Activated CD8-positive, alpha-beta memory T cell treated with anti-CD3 and anti-CD28 coated beads for 1 hour (primary cell): ENCODE data around the gene ZNF532.
"Not testable (repeated sequence)": the region's sequence is repeated elsewhere in the genome, so short reads cannot be mapped to it uniquely, and the experiment has no call there.

ENCODE experiments used
- DNase-seq, 2 donors: peaks; one replicate each; pipeline ENCODE4 v3.0.0-alpha.2; 2020; ENCODE audit warnings: low read depth in 1 of 2; ENCODE audit errors: extremely low read depth in 1 of 2

ZNF532 gene

GRCh38 chr18:58898010-58898799 is 33.5 kb downstream of the ZNF532 start:
- DNase-seq: no peak

- no peak for DNase-seq
These were observed 35.5 kb downstream of the ZNF532 start for GRCh38 chr18:58900015-58900649.

DNA sequence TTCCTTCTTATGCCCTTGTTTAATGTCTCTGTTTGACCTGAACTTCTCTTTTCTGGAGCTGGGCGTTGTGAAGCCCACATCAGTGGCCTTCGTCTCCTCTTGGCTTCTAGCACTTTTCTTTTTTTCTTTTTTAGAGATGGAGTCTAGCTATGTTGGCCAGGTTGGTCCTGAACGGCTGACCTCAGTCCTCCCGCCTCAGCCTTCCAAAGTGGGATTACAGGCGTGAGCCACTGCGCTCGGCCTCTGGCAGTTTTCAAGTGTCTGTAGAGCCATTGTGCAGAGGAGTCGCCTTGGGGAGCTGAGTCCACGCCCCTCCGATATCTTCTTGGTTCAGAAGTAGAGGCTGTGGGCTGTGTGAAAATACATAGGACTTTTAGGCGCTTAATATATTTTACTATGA is 36.5 kb downstream of the ZNF532 start:
- no peak for DNase-seq

DNA sequence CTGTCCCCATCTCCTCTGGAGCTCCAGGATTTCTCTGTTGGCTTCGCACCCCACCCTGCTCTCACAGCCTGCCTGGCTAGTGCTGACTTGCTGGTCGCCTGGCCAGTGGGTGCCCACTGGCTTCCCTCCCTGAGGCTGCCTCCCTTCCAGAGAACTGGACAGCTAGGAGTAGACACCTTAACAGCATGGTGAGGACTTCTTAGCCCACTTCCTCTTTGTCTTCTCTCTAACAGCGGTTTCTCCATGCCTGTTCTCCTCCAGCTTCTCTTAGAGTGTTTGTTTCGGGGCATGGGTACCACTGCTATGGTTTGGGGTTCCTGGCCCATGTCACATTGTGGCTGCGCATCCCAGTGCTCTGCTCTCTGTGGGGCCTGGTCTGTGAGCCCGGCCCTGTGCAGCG is 37.1 kb downstream of the ZNF532 start:
- no peak for DNase-seq

DNA sequence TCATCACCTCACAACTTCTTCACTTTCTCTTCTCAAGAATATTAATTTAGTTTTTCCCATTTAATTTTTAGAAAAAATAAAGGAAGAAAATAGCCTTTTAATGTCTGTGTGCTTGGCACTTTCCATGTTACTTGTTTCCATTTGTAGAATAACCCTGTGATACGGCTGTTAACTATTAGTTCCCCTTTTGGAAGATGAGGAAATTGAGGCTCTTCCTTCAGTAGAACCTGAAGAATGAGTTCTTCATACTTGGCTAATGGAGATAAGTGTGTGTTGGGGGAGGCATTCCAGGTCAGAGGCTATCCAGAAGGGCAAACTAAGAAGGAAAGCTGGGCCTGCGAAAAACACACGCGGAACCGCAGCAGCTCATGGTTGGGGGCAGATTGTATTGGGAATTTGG is 38.3 kb downstream of the ZNF532 start:
- DNase-seq: no peak

GRCh38 chr18:58903533-58903932 is 38.9 kb downstream of the ZNF532 start:
- no peak for DNase-seq

DNA sequence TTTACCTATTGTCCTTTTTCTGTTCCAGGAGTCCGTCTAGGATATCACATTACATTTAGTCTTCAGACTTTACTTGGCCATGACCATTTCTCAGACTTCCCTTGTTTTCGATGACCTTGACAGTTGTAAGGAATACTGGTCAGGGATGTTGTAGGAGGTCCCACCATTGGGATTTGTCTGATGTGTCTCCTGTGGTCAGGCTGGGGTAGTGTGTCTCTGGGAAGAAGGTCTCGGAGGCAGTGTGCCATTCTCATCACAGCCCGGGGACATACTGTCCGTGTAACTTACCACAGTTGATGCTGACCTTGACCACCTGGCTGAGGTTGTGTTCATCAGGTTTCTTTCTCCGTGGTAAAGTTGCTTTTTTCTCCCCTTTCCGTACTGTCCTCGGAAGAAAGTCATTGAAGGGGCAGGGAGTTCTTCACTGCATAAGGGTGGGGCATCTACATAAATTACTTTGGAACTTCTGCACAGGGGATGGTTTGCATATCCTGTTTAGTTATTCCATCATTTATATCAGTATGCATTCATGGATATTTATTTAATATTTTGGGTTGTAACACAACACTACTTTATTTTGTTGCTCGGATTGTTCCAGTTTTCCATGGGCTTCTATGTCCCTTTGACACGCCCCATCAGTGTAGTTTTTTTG is 41.2 kb downstream of the ZNF532 start:
- DNase-seq: no peak

GRCh38 chr18:58908006-58908405 is 43.3 kb downstream of the ZNF532 start:
- DNase-seq: no peak

- DNase-seq: no peak
These were observed 44.8 kb downstream of the ZNF532 start for GRCh38 chr18:58909521-58909920.

DNA sequence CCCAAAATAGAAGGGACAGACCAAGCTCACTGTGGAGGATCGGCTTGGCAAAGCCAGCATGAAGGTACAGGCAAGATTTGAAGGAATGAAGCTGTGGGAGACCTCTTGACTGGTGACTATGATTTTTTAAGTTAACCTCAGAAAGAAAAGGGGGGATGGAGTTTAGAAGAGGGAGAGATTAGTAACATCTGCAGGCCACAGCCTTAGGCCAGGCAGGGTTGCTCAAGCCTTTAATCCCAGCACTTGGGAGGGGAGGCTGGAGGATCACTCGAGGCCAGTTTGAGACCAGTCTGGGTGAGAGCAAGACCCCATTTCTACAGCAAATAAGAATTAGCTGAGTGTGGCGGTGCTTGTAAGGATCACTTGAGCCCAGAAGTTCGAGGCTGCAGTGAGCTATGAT is 46.6 kb downstream of the ZNF532 start:
- DNase-seq: no peak

GRCh38 chr18:58911766-58912165 is 47.1 kb downstream of the ZNF532 start:
- no peak for DNase-seq

DNA sequence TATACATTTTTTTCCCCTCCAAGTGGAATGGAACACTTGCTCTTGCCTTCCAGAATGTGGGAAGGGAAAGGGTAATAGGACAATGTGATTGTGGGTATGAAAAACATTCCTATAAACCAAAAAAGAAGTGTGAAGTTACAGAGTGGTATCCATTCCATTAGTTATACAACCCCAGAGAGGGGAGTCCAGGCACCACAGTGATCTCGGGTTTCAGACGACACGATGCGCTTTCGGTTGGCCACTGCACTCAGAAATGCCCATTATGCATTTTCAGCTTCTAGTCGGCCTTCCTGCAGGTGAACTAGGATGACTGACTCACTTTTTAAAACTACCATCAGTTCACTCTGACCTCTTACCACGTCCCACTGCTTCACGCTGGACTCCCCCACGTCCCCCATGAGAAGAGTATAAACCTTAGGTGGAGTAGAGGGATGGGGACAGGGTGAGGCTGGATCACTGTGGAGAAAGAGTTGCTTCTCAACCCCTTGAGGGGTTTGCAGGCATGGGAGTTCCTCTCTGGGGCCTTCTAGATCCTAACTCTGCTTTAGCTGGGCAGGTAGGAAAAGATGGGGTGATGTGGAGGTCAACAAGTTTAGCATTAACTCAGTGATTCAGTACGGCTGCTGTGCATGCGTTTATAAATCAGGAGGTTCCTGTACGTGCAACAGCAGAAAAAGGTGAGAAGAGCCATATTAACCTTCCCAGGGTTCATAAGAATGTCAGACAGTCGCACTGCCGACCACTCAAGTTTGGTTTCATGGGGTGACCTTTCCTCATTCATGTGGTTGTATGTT is 50.5 kb downstream of the ZNF532 start:
- no peak for DNase-seq

DNA sequence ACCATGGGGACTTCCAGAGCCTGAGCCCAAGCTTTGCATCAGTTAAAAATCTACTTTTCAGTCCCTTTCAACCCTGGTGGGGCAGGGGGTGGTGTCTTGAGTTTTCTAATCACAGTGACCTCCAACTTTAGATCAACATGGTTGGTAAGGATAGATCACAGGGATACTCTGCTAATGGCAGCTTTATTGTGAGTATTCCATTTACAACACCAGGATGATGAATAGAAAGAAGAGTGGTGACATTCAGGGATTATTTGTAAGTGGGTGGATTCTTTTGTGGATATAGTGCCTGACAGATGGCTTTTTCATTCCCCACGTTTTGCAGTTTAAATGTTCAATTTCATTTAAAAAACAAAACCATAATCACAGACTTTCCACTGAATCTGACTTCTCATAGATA is 51.3 kb downstream of the ZNF532 start:
- no peak for DNase-seq

DNA sequence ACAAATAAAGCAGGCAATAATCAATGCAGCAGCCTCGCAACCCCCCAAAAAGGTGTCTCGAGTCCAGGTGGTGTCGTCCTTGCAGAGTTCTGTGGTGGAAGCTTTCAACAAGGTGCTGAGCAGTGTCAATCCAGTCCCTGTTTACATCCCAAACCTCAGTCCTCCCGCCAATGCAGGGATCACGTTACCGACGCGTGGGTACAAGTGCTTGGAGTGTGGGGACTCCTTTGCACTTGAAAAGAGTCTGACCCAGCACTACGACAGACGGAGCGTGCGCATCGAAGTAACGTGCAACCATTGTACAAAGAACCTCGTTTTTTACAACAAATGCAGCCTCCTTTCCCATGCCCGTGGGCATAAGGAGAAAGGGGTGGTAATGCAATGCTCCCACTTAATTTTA is 55.3 kb downstream of the ZNF532 start:
- not testable (repeated sequence) for DNase-seq

DNA sequence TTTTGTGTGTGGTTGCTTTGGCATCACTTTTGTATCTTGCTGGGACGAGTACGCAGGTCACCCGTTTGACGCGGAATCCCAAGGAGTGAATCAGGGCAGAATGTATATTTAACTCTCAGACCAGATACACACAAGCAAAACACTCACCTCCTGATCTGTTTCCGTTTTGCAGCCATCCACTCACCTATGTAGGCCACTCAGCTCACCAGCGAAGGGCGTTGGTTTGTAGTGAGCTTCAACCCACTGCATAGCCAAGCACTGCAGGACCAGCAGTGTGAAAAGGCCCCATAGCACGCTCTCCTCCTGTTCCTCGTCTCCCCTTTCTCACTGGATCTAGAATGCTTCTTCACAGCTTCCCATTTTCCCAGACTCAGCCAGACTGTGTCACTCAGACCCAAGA is 58.3 kb downstream of the ZNF532 start:
- no peak for DNase-seq

DNA sequence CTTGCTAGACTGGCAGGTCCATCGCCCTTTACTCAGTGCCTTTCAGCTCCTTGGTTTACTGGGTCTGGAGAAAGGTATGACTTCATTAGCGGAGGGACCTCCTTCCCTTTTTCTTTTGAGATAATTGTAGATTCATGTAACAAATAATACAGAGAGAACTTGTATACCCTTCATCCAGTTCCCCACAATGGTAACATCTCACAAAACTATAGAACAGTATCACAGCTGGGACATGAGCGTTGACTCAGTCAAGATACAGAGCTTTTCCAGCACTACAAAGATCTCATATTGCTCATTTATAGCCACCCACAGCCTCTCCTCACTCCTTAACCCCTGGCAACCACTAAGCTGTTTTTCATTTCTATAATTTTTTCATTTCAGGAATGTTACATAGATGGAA is 59.8 kb downstream of the ZNF532 start:
- no peak for DNase-seq

DNA sequence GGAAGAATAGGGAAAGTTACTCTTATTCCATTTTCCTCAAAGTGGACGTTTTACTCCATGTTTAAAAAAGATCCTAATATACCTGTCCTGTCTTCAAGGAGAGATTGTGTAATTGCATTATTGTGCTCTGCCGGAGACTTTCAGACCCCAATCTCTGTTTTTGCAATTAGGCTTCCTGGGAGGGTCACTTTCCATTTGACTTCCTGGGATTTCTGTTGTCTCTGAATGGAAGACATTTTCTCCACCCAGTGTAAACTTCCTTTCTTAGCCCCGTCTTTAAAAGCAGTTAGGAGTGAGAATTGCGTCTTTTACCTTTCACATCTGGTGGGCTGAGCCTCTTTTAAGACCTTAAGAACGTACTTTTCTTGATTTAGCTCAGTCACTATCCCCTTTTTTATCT is 63.0 kb downstream of the ZNF532 start:
- no peak for DNase-seq

DNA sequence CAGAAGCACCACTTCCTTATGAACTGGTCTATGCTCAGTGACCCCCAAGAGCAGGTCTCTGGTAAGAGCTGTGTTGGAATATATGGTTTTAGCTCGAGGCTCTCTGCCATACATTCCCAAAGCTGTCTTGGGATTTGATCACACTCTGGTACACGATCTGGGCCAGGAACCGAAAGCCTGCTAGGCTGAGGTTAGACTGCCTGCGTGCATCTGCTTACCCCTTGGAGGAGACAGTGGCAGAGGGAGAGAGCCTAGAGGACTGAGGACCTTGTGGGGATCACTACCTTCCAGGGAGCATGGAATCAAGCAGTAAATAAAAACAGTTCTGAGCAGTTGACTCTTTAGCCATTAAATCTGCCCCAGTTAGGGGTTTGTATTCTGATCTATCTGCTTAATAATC is 63.7 kb downstream of the ZNF532 start:
- DNase-seq: no peak

GRCh38 chr18:58929206-58929605 is 64.5 kb downstream of the ZNF532 start:
- DNase-seq: no peak

DNA sequence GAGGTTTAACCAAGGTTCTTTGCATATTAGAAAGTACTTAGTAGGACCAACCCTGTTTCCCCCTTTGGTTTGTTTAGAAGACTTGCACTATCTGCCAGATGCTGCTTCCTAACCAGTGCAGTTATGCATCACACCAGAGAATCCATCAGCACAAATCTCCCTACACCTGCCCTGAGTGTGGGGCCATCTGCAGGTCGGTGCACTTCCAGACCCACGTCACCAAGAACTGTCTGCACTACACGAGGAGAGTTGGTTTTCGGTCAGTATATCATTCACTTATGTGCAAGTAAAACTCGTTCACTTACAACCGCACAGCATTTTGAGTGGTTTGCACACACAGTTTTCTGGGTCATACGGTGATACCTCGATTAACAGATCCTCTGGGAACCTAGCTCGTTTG is 69.7 kb downstream of the ZNF532 start:
- DNase-seq: no peak

- no peak for DNase-seq
These were observed 70.4 kb downstream of the ZNF532 start for GRCh38 chr18:58934933-58935577.
